ENCODE measurements around the gene NEDD4L. TPM values are rescaled to one million over a fixed set of nuclear protein-coding genes. Genes with fewer than 3 reads are reported as not detected.

NEDD4L gene
- total and polyA plus RNA-seq, 4 donors: 10.2 to 20.3 (median 13.2) TPM

- TF ChIP-seq ZBTB33 (IDR thresholded peaks at IDR 0.05): no peak
- no peak for TF ChIP-seq TAF1 (conservative IDR thresholded peaks at IDR 0.05)
- TF ChIP-seq RXRA (IDR thresholded peaks at IDR 0.05): no peak
Observed at GRCh38 chr18:58263055-58263957, 219.3 kb downstream of the NEDD4L start (continued).

DNA sequence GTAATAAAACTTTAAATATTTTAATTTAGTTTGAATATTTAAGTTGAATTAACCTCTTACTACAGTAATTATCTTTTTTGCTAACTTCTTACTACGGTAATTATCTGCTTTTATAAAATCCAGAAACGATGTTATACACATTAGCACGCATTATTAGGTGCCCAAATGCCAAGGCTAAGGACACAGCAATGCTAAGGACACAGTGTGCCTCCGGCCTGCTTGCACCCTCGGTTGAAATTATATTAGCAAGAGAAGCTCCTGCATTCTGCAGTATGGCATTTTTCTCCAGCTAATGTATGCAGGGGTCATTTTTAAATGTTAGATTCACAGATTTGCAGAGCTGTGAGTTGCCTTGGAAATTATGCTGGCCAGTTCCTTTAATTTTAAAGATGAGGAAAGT is 220.0 kb downstream of the NEDD4L start:
- no peak overlapping the region for H3K27ac ChIP-seq (ENCODE audit: low read depth in 1 of 2, low read length in 2 of 2)
- H3K36me3 ChIP-seq (ENCODE audit: control insufficient read depth in 4 of 4, insufficient read depth in 3 of 4, low read depth in 1 of 4, low read length in 3 of 4): no peaks in the 10 kb centered on the region
- DNase-seq (ENCODE audit: low spot score): no peak
- TF ChIP-seq, protein P1, sequence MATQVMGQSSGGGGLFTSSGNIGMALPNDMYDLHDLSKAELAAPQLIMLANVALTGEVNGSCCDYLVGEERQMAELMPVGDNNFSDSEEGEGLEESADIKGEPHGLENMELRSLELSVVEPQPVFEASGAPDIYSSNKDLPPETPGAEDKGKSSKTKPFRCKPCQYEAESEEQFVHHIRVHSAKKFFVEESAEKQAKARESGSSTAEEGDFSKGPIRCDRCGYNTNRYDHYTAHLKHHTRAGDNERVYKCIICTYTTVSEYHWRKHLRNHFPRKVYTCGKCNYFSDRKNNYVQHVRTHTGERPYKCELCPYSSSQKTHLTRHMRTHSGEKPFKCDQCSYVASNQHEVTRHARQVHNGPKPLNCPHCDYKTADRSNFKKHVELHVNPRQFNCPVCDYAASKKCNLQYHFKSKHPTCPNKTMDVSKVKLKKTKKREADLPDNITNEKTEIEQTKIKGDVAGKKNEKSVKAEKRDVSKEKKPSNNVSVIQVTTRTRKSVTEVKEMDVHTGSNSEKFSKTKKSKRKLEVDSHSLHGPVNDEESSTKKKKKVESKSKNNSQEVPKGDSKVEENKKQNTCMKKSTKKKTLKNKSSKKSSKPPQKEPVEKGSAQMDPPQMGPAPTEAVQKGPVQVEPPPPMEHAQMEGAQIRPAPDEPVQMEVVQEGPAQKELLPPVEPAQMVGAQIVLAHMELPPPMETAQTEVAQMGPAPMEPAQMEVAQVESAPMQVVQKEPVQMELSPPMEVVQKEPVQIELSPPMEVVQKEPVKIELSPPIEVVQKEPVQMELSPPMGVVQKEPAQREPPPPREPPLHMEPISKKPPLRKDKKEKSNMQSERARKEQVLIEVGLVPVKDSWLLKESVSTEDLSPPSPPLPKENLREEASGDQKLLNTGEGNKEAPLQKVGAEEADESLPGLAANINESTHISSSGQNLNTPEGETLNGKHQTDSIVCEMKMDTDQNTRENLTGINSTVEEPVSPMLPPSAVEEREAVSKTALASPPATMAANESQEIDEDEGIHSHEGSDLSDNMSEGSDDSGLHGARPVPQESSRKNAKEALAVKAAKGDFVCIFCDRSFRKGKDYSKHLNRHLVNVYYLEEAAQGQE (IDR thresholded peaks at IDR 0.05): no peak
- TF ChIP-seq RXRA (IDR thresholded peaks at IDR 0.05) (no peak), ZBTB33 (IDR thresholded peaks at IDR 0.05) (no peak), FOXA2 (IDR thresholded peaks at IDR 0.05) (no peak), FOXA1 (IDR thresholded peaks at IDR 0.05) (no peak), NR2F2 (IDR thresholded peaks at IDR 0.05) (no peak), SP1 (IDR thresholded peaks at IDR 0.05) (no peak), GABPA (IDR thresholded peaks at IDR 0.05 in 1 of 2, conservative IDR thresholded peaks at IDR 0.05 in 1 of 2) (no peak), HNF4G (IDR thresholded peaks at IDR 0.05) (no peak), YY1 (IDR thresholded peaks at IDR 0.05) (no peak), JUND (IDR thresholded peaks at IDR 0.05) (no peak)
- TF ChIP-seq, protein P2, sequence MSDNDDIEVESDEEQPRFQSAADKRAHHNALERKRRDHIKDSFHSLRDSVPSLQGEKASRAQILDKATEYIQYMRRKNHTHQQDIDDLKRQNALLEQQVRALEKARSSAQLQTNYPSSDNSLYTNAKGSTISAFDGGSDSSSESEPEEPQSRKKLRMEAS (IDR thresholded peaks at IDR 0.05): no peak
- TF ChIP-seq, protein P3, sequence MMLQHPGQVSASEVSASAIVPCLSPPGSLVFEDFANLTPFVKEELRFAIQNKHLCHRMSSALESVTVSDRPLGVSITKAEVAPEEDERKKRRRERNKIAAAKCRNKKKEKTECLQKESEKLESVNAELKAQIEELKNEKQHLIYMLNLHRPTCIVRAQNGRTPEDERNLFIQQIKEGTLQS (IDR thresholded peaks at IDR 0.05): no peak
- TF ChIP-seq, protein P4, sequence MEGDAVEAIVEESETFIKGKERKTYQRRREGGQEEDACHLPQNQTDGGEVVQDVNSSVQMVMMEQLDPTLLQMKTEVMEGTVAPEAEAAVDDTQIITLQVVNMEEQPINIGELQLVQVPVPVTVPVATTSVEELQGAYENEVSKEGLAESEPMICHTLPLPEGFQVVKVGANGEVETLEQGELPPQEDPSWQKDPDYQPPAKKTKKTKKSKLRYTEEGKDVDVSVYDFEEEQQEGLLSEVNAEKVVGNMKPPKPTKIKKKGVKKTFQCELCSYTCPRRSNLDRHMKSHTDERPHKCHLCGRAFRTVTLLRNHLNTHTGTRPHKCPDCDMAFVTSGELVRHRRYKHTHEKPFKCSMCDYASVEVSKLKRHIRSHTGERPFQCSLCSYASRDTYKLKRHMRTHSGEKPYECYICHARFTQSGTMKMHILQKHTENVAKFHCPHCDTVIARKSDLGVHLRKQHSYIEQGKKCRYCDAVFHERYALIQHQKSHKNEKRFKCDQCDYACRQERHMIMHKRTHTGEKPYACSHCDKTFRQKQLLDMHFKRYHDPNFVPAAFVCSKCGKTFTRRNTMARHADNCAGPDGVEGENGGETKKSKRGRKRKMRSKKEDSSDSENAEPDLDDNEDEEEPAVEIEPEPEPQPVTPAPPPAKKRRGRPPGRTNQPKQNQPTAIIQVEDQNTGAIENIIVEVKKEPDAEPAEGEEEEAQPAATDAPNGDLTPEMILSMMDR (IDR thresholded peaks at IDR 0.05; ENCODE audit: low read depth, low read length, missing input control): no peak
- no peaks in the 10 kb centered on the region for H3K9me3 ChIP-seq (ENCODE audit: control insufficient read depth in 4 of 4, low read length in 3 of 4)
- peaks cover 0 to 9% (median 3%) of the 10 kb centered on the region in 4 donors for H3K4me1 ChIP-seq (ENCODE audit: control insufficient read depth in 4 of 4, insufficient read depth in 4 of 4, low read length in 3 of 4)
- no peak overlapping the region for H3K9ac ChIP-seq (ENCODE audit: low read depth in 1 of 2, low read length in 2 of 2)
- no peak overlapping the region for H3K4me3 ChIP-seq (ENCODE audit: low read depth in 1 of 3, low read length in 3 of 3)
- no peaks in the 10 kb centered on the region for H3K27me3 ChIP-seq (ENCODE audit: control insufficient read depth in 4 of 4, insufficient read depth in 4 of 4, low read length in 3 of 4)
- 96% methylated on average over 5 of the region's 5 CpGs for WGBS

Data from liver (tissue), 9 donors.